A549 treated with AZD9567 at 1 μM for 4 hours (cell line): ENCODE results near the gene DDX42. TPM values are rescaled to one million over a fixed set of nuclear protein-coding genes. Genes with fewer than 3 reads are reported as not detected.

Experiments
- total RNA-seq: library from RNA; stranded (reverse); fragments of 200-300 nt; extraction: Qiagen RNA extraction; gene quantifications from 5 replicates; pipeline ENCODE4 v1.2.3, GENCODE V29; 2022; ENCODE audit not compliant: insufficient read depth

DDX42 gene, protein sequence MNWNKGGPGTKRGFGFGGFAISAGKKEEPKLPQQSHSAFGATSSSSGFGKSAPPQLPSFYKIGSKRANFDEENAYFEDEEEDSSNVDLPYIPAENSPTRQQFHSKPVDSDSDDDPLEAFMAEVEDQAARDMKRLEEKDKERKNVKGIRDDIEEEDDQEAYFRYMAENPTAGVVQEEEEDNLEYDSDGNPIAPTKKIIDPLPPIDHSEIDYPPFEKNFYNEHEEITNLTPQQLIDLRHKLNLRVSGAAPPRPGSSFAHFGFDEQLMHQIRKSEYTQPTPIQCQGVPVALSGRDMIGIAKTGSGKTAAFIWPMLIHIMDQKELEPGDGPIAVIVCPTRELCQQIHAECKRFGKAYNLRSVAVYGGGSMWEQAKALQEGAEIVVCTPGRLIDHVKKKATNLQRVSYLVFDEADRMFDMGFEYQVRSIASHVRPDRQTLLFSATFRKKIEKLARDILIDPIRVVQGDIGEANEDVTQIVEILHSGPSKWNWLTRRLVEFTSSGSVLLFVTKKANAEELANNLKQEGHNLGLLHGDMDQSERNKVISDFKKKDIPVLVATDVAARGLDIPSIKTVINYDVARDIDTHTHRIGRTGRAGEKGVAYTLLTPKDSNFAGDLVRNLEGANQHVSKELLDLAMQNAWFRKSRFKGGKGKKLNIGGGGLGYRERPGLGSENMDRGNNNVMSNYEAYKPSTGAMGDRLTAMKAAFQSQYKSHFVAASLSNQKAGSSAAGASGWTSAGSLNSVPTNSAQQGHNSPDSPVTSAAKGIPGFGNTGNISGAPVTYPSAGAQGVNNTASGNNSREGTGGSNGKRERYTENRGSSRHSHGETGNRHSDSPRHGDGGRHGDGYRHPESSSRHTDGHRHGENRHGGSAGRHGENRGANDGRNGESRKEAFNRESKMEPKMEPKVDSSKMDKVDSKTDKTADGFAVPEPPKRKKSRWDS
- total RNA-seq, result 96.9 to 111 TPM (median 100 TPM) in 5 replicates

DNA sequence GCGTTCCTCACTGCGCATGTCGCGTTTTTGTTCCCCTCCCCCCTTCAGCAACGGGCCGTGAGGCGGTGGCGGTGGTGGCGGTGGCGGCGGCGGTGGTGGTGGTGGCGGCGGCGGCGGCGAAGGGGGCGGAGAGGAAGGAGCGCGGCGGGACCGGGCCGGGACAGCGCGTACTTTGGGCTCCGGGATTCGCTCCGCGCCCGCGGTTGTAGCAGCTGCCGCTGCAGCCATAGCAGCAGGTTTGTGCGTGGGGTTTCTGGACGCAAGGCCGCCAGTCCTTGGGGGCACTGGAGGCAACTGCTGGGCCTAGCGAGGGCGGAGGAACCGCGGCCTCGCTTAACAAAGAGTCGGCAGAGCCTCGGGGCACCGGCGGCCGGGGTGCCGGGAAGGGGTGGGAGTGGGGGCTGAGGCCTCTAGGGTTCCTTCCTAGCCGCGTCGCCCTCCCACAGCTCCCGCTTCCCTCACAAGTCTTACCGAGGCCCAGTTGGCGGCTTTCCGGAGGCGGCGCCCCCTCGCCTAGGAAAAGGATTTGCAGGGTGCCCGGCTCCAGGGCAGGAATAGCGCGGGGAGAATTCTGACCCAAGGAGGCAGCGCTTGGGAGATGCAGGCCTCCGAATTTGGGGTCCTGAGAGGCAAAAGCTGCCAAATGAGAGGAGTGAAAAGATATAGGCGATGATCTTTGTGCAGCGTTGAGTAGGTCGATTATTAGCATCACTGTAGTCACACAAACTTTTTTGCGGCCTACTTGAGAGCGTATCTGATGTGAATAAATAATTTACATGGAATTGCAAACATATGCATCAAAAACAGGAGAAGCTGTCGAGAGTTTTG is at the start of gene DDX42:
TSS of gene DDX42 (plus strand) at position 30 of the 828 bp plus-strand sequence. CDS start 12,880 bp downstream, outside the sequence.

DNA sequence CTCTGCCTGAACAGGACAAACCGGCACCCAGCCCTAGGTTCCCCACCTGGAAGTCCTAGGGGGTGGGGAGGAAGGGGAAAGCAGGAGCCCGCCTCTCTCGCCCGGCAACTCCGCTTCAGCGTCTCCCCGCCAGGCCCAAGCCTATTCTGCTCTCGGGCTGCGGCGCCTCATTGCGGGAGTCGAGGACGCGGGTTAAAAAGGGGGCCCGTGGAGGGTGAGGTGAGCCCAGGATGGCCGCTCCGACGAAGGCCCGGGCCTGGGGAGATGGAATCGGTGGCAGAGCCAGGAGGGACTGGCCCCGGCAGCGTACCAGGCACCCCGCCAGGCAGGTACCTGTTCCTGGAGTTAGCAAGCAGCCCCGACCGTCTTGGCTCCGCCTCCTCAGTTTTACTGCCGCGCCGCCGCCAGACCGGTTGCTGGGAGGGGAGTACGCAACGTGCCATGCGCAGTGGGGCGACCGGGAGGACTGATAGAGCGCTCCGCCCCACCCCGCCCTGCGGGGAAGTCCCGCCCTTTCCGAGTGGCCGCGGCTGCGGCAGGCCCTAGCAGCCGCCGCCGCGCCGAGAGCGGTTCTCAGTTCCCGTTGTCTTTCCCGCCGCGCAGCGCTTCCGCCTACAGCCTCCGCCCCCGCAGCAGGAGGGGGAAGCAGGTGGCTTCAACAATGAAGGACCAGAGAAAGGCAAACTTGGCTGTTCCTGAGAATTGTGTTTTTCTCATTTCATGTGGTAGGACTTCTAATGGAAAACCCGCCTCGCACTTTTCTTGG is 32.4 kb upstream of the DDX42 start, which contains the start of gene STRADA:
TSS of gene STRADA (minus strand) at position 392 of the 766 bp plus-strand sequence. CDS start 13,430 bp downstream, outside the sequence.

DNA sequence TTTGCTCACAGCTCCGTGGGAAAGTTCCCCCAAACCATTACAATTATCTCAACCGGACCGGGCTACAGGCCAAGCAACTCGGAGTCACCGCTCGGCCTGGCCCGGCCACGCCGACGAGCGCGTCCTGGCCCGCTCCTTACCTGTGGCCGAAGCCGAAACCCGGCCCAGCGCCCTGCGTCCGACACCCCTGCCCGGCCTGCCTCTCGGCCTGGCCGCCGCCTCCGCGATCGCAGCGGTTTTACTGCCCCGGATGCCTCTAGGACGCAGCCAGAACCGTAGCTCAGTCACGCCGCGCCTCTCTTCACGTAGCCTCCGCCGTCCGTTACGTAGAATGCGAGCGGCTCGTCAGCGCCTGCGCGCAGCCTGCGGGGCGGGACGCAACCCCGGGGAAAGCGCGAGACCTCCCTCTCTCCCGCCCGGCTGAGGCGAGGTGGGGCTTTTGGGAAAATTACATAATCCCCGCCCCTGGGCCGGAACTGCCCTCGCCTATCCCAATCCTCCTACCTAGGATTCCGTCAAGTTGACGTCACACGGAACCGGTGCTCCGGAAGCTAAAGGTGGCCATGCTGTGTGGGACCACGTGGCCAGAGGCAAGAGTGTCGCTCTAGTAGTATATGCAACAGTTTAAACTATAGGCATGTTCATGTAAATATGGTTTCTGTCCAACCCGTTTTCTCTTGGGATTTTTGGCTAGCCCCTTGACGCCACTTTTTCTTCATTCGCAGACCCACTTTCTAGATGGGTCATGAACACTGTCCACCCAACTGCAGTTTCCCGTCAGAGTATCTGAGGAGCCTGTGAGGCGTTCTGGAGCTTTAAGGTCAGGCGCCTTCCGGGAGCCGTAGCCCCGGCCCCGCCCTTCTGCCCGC is 464 bp upstream of the DDX42 start, which contains the start of gene CCDC47:
TSS of gene CCDC47 (minus strand) at position 326 of the 869 bp plus-strand sequence. CDS start 7,422 bp downstream, outside the sequence.

DNA sequence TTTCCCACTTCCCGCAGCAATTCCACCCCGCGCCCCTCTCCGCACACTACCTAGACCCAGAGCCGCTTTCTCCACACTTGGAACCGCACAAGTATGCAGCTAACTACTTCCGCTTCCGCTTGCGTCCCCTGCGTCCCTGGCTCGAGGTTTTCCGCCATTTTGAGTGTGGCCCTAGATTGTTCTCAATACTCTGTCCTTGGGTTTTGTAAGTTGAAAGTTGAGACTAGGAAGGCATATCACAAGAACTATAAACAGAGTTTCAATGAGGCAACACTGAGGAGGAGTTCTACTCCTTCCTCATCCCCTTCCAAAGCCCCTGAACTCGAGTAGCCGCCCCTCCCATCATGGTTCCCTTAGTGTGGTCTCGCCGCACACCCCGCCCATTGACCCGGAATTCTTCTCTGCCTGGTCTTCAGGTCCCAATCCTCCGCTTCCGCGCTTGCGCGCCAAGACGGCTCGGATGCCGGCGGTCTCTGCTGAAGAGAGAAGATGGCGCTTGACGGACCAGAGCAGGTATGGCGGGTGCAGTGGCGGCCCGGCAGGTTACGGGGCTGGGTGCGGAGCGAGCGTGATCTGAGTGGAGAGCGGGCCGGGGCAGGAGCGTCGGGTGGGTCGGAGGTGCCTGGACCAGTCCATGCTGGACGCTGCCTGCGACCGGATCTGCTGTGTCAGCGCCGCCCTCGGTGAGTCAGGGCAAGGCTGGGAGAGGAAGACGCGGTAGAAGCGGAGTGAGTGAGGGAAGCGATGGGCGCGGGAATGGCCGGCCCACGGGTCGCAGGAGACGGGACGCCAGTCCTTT is 53.2 kb downstream of the DDX42 start, which contains the start of the genes FTSJ3 and PSMC5:
TSS of gene FTSJ3 (minus strand) at position 662 of the 799 bp plus-strand sequence. CDS start 761 bp downstream, outside the sequence.
TSS of gene PSMC5 (plus strand) at position 430 of the 799 bp plus-strand sequence. CDS start at position 490, 60 bp downstream.

DNA sequence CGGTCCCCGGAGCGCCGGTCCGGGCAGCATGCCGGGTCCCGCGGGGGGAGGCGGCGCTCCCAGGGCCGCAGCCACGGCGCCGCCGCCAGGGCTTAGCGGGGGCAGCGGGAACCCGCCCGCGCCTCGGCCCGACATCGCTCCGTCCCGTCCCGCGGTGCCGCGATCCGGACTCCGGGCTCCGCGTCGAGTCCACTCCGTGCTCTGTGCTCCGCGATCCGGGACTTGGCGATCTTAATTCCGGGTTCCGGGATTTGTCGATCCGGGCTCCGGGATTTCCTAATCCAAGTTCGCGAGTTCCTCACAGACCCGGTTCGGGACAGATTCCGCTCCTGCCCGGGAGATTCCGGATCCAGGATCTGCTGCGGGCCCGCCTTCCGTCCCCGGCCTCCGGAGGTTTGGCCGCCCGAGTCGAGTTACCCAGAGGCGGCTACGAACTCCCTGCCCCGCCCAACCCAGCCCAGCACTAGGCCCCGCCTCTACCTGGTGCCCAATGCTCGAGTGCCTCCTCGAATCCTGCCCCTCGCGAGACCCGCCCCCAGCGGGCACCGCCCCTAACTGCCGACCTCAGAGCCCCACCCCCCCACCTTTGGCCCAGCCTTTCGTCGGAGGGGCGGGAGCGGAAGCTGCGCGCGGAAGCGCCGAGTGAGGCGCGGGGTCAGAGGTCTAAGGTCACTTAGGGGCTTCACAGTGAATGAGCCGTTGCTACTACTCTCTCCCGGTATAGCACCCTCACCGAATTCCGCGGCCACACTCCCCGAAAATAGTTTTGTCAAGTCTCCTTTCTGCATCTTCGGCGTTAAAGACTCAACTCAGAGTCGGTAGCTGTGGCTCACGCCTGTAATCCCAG is 68.8 kb downstream of the DDX42 start, which contains the start of gene SMARCD2:
TSS of gene SMARCD2 (minus strand) at position 146 of the 847 bp plus-strand sequence. CDS start at position 135, 11 bp downstream.

Other genes with a start within 250 kb of the DDX42 start
- 51.0 to 66.7 TPM (median 60.5 TPM) in 5 replicates for gene DCAF7, start 223.7 kb upstream of the DDX42 start, total RNA-seq
- gene TACO1, start 173.3 kb upstream of the DDX42 start, total RNA-seq, result 37.1 to 51.0 TPM (median 50.0 TPM) in 5 replicates
- 16.6 to 20.8 TPM (median 19.7 TPM) in 5 replicates for gene MAP3K3, start 151.8 kb upstream of the DDX42 start, total RNA-seq
- 6.7 to 13.6 TPM (median 11.1 TPM) in 5 replicates for gene LIMD2, start 74.0 kb upstream of the DDX42 start, total RNA-seq
- 24.9 to 29.3 TPM (median 26.4 TPM) in 5 replicates for gene STRADA, start 32.4 kb upstream of the DDX42 start, total RNA-seq
- gene CCDC47, start 573 bp upstream of the DDX42 start, total RNA-seq, result 93.5 to 137 TPM (median 99.5 TPM) in 5 replicates
- 202 to 232 TPM (median 220 TPM) in 5 replicates for gene PSMC5, start 53.3 kb downstream of the DDX42 start, total RNA-seq
- gene FTSJ3, start 53.5 kb downstream of the DDX42 start, total RNA-seq, result 50.6 to 85.0 TPM (median 56.6 TPM) in 5 replicates
- 53.2 to 61.5 TPM (median 57.0 TPM) in 5 replicates for gene SMARCD2, start 68.5 kb downstream of the DDX42 start, total RNA-seq
- gene CSH2, start 99.5 kb downstream of the DDX42 start, total RNA-seq, result not detected in 5 replicates
- not detected in 5 replicates for gene GH2, start 107.8 kb downstream of the DDX42 start, total RNA-seq
- gene CSH1, start 122.4 kb downstream of the DDX42 start, total RNA-seq, result not detected in 5 replicates
- gene CSHL1, start 137.1 kb downstream of the DDX42 start, total RNA-seq, result not detected in 5 replicates
- gene GH1, start 144.7 kb downstream of the DDX42 start, total RNA-seq, result not detected in 5 replicates
- gene CD79B, start 158.2 kb downstream of the DDX42 start, total RNA-seq, result 0.07 TPM in 2 of 5 replicates, not detected in the others
- gene SCN4A, start 198.7 kb downstream of the DDX42 start, total RNA-seq, result 0.02 to 0.03 TPM (median 0.02 TPM) in 3 of 5 replicates, not detected in the others
- gene PRR29, start 224.2 kb downstream of the DDX42 start, total RNA-seq, result 0.48 to 0.71 TPM (median 0.56 TPM) in 4 of 5 replicates, not detected in the other
- 0.08 to 0.09 TPM in 2 of 5 replicates, not detected in the others for gene ICAM2, start 246.5 kb downstream of the DDX42 start, total RNA-seq